GM18520 (cell line): ENCODE data around the gene ZNF771.
A peak's percentile ranks its signal among the peaks of the same experiment; 100 is the strongest.
"Not testable (repeated sequence)": the region's sequence is repeated elsewhere in the genome, so short reads cannot be mapped to it uniquely, and the experiment has no call there.

Experiments used
- ATAC-seq: cut with Tn5 transposase; IDR thresholded peaks from one replicate; pipeline ENCODE4 v1.9.1; 2021; ENCODE audit not compliant: unreplicated experiment

ZNF771 gene

DNA sequence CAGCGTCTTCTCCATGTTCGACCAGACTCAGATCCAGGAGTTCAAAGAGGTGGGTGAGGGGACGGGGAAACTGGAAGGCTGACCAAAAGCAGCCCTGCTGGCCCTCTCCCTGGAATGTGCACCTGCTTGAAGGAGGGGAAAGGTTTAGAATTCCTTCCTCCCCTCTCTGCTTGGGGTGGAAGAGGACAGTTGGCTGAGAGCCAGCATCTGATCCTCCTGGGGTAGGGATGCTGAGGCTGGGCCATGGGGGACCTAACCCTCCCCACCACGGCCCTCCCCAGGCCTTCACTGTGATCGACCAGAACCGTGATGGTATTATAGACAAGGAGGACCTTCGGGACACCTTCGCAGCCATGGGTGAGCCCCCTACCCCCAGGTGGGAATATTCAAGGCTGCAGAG is 31.5 kb upstream of the ZNF771 start:
- no peak for ATAC-seq

DNA sequence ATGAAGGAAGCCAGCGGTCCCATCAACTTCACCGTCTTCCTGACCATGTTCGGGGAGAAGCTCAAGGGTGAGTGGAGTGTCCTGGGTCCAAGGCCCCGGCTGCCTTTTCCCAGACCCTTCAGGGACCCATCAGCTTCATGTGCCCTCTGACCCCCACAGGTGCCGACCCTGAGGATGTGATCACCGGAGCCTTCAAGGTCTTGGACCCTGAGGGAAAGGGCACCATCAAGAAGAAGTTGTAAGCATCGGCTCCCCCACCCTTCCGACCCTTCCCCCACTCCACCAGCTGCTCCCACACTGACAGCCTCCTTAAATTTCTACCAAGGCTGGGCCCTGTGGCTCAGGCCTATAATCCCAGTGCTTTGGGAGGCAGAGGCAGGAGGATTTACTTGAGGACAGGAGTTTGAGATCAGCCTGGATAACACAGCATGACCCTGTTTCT is 30.9 kb upstream of the ZNF771 start:
- no peak for ATAC-seq

DNA sequence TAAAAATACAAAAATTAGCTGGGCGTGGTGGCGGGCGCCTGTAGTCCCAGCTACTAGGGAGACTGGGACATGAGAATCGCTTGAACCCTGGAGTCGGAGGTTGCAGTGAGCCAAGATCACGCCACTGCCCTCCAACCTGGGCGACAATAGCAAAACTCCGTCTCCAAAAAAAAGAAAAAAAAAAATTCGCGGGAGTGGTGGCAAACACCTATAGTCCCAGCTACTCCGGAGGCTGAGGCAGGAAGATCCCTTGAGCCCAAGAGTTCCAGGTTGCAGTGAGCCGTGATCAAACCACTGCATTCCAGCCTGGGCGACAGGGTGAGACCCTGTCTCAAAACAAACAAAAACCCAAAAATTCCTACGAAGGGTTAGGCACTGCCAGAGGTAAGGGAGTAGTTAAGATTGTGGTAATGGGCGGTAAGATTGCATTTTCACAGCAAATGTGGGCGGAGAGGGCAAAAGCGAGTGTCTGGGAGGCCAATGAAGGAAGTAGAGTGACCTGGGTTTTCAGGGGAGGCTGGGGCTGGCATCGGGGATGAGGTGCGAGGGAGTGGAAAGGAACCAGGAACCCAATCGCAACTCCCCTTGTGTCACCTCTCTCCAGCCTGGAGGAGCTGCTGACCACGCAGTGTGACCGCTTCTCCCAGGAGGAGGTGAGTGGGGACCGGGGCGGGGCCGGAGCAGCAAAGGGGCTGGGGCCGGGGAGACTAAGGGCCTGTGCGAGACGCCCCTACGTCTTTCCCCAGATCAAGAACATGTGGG is 30.2 kb upstream of the ZNF771 start:
- no peak for ATAC-seq

DNA sequence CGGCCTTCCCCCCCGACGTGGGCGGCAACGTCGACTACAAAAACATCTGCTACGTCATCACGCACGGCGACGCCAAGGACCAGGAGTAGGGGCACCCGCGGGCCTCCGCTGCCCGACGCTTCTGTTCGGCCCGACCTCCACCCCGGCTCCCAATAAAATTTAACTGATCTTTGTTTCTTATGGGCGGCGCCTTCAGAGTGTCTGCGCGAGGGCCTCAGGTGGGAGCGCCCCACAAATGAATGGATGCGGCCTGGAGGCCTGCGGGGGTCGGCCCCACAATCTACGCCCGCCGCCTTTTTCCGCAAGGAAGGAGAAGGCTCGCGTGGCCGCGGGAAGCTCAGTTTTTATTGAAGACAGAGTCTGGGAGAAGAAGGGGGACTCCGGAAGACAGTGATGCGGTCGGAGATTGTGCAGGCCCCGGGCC is 29.6 kb upstream of the ZNF771 start:
- ATAC-seq = peak; percentile 4

DNA sequence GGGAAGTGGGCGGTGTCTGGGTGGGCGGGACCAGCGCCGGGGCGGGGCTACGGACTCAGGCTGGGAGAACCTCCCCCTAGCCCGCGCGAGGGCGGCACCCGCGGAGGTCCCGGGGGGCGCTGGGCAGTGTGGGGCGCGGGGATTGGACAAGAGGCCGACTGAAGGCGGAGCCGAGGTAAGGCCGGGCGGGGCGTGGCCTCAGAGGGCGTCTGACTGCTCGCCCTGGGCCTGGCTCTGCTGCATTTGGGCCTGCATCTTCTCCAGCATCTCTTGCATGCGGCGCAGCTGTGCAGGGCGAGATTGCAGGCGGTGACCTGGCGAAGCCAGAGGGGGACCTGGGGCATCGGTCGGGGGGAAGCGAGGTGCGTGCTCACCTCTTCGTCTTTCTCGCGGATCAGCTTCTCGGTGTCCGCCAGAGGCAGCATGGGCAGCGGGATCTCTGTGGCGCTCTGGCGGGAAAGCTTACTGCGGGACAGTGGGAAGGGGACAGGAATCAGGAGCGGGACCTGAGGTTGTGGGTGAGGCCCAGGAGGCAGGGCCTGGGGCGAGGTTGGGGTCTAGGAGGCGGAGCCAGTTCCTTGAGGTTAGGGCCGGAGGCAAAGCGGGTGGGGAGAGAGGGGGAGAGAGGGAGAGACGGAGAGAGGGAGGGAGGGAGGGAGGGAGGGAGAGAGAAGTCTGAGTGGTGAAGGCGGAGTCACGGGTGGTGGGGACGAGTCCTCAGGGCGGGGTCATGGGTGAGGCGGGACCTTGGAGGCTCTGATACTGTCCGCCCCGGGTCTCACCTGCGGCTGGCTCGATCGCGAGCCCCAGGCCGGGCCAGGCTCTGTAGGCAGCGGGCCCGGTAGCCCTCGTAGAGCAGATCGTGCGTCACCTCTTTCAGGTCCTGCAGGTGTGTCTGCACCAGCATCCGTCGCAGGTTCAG is 28.9 kb upstream of the ZNF771 start:
- peak; percentile 83 for ATAC-seq

DNA sequence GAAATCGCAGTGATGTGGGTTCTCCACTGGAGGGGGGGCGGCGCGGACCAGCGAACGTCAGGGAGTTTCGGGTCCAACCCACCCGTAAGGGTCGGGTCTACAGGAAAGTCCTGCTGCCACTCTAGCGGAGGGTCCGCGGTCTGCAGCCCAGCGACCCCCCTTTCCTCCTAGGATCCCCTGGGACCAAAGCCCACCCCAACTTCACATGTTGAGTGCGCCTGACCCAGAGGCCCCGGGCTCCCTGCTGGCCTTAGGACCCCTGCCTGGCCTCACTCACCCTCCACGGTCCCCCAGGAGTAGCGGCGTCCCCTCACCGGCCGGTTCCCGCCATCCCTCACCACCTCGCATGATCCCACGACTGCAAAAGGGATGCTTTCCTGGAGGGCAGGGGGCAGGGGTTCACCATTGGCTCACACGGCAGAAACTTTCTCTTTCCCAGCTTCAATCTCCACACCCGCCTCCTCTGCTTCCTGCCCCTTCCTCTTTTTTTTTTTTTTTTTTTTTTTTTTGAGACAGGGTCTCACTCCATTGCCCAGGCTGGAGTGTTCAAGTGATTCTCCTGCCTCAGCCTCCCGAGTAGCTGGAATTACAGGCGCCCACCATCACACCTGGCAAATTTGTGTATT is 28.1 kb upstream of the ZNF771 start:
- ATAC-seq = no peak

DNA sequence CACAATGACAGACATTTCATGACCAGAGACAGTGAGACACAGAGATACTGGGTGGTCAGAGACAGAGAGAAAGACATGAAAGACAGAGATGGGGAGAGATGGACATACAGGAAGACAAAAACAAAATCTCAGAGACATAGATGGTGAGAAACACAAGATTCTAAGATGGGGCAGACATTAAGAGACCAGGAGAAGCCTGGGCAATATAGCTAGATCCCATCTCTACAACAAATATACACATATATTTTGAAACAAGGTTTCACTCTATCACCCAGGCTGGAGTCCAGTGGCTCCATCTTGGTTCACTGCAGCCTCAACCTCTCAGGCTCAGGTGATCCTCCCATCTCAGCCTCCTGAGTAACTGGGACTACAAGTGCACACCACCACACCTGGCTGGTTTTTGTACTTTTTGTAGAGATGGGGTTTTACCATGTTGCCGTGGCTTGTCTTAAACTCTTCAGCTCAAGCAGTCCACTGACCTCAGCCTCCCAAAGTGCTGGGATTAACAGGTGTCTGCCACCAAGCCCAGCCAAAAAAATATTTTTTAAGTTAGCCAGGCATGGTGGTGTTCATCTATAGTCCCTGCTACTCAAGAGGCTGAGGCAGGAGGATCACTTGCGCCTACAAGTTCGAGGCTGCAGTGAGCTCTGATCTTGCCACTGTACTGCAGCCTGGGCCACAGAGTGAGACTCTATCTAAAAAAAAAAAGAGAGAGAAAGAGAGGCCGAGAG is 27.2 kb upstream of the ZNF771 start:
- ATAC-seq = no peak

DNA sequence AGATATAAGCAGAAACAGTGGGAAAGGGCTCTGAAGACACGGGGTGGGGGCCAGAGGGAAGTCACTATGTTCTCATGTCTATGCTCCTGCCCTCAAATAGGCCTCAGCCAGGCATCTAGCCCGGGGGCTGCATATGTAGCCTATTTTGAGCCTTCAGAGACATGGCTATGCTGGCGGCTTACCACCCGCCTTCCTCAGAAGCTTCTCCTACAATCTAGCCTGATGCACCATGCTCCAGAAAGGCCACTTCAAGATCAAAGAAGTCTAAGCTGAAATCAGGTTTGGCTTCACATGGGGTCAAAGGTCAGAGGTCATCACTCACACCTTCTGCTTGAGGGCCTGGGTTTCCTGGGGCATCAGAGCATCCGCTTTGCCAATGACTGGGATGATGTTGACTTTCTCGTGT is 26.6 kb upstream of the ZNF771 start:
- ATAC-seq = no peak

DNA sequence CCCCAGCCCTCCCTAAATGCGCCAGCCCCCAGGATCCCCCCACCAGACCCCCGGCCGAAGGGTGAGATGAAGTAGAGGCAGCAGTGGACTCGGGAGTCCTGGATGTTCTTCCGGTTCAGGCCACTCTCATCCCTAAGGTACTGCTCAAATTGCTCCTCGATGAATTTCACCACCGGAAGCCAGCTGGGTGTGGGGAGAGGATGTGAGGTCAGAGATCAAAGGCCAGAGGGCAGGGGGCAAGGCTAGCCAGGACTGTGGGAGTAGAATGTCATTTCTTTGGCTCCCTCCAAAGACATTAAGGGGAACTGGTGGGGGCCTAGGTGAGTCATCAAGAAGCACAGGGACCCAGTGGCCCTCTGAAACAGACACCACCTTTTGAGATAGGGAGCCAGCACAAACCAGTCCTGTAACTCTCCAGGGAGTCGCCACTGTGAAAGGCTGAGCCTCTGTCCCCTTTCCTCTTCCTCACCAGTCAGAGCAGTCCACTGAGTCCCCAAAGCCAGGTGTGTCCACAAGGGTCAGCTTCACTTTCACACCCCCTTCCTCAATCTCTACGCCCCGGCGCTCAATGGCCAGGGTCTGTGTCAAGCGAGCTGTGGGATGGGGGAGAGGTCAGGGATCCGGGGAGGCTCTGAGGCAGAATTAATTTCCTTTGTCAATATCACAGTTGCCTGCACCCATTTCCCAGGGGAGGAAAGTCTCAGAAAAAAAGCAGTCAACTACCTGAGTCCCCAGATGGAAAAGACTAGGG is 25.9 kb upstream of the ZNF771 start:
- ATAC-seq = no peak

DNA sequence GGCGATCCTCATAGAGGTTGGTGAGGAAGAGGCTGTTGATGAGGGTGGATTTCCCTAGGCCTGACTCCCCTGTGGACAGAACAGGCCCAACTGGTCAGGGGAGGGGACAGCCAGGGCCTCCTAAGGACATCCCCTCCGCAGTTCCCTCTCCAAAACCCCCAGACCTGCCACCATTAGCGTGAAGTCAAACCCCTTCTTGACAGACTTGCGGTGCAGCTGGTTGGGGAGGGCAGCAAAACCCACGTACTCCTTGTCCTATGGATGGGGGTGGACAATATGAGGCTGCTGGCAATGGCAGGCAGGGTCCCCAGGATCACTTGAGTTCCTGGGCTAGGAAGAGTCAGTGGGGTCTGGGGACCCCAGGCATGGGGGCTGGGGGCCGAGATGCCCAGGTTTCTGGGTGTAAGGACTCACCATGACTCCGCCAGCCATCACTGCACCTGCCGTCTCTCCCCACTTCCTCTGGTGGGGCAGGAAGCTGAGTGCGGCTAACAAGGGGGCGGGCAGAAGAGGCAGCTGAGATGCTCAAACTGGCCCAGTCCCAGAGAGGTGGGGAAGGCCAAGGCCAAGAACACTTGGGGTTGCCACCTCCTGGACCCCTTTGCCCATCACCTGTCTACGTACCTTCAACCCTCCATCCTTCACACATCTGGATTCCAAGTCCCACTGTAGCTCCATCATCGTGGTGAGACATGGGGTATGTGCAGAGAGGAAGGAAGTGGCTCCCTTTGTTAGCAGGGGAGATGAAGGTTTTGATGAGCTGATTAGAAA is 25.1 kb upstream of the ZNF771 start, which contains the start of gene SEPTIN1:
Gene SEPTIN1, minus strand, starts transcription at position 451 of the 771 bp plus-strand sequence. Its CDS starts 19 bp downstream, at position 432.
- ATAC-seq = no peak

DNA sequence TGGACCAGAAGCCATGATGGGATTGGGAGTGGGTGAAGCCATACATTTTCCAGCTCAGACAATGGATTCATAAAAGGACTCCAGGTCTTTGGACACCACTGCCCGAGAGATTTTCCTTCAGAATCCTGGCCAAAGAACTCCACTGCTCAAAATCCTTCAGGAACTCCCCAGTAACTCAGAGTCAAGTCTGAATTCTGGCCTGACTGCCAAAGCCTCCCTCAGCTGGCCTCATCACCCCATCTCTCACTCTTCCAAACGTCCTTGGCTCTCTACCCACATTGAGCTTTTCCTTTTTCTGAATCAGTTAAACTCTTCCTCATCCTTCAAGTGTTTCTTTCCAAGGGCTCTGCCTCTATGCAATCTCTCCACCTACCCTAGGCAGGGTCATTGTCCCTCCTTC is 23.9 kb upstream of the ZNF771 start:
- ATAC-seq = no peak

DNA sequence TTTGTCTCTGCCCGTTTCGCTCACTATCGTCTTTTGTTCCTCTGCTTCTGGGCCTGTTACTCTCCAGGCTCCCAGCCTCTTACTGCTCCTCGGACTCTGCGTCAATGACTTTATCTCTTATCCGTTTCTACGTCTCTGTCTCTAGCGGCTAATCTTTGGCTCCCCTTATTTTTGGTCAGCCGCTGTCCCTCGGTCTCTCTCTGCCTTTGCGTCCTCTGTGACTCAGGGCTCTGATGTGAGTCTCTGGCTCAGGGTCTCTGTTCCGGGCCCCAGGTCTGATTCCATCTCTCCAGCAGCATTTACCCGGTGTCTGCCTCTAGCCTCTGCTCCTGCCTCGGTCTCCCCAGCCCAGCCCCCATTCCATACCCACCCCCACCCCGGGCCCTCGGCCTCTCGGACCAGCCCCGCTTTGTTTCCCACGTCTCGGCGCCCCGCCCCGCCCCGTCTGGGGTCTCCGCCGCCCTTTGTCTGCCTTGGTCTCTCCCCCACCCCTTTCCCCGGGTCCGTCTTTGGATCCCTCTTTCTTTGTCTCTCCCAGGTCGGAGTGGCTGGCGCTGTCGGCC is 12.7 kb upstream of the ZNF771 start:
- ATAC-seq = no peak

DNA sequence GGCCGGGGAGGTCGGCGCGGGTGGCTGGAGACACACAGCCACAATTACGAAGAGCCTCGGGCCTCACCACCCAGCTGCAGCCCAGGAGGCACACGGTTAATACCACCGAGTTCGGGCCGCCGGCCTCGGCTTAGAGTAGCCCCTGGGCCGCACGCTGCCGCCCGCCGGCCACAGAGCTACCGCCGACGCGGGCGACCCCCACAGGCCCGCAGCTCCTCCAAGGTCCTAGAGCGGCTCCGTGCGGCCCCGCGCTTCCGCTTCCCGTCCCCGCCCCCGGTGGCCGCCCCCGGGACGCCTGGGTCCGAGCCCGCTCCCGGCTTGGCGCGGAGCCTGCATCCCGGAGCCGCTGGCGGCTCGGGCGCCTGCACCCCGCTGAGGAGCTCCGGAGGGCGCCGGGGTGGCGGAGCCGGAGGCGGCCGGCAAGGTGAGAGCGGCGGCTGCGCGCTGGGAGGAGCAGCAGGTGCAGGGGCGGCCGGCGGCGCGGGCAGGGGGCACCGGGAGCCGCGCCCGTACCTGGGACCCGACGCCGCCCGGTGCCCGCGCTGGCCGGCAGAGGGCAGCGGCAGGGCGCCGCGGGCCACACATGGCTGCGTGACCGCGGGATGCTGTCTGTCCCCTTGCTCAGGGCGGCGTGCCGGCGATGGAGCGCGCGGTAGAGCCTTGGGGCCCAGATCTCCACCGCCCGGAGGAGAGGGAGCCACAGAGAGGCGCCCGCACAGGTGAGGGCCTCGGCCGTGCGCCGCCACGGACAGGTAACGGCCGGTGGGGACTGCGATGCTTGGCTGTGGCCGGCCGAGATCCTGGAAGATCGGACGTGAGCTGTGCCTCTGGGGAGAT is 12.0 kb upstream of the ZNF771 start, which contains the start of gene ZNF48:
Gene ZNF48, plus strand, starts transcription at position 266 of the 837 bp plus-strand sequence. Its CDS starts 375 bp downstream, at position 641.
- ATAC-seq = peak; percentile 54

DNA sequence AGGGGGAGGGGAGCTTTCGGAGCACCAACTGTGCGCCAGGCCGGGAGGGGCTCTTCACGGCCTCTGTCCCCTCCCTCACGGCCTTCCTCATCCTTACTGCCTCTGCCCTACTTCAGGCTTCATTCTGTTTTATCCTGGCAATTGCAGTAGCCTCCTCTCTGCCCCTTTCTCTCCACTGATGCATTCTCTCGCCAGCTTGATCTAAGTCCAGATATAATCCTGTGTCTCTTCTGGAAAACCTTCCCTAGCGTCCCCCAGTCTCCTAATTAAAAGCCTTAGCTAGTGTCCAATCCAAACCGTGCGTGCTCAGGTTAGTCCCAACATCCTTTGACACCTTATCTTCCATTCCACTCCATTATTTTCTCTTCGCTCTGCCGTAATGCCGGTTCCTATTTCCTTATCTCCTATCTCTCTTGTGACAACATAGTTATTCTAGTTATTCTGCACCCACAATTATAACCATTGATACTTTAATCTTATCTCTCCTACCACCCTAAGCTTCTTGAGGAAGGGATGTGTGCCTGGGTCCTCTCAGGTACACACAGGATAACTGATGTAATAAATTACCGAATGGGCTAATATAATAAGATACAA is 11.3 kb upstream of the ZNF771 start:
- no peak for ATAC-seq

DNA sequence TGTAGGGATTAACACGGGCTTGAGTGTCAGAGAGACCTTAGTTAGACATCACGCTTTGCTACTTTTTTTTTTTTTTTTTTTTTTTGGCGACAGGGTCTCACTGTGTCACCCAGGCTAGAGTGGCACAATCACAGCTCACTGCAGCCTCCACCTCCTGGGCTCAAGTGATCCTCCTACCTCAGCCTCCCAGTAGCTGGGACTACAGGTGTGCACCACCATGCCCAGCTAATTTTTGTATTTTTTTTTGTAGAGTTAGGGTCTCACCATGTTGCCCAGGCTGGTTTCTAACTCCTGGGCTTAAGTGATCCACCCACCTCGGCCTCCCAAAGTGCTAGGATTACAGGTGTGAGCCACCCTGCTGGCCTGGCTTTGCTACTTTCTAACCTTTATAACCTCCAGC is 10.8 kb upstream of the ZNF771 start:
- not testable (repeated sequence) for ATAC-seq

DNA sequence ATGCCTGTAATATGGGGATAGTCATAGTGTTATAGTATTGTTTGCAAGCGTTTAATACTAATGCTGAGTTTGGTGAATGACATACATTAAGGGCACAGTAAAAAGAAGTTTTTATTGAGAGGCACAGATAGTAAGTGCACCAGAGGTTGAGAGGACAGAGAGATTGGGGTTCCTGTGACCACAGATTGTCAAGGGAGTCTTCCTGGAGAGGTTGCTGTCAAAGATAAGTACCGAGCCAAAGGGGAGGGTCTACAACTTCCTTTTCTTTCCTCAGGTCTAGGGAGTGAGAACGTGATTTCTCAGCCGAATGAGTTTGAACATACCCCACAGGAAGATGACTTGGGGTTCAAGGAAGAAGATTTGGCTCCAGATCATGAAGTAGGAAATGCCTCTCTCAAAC is 10.3 kb upstream of the ZNF771 start:
- no peak for ATAC-seq

DNA sequence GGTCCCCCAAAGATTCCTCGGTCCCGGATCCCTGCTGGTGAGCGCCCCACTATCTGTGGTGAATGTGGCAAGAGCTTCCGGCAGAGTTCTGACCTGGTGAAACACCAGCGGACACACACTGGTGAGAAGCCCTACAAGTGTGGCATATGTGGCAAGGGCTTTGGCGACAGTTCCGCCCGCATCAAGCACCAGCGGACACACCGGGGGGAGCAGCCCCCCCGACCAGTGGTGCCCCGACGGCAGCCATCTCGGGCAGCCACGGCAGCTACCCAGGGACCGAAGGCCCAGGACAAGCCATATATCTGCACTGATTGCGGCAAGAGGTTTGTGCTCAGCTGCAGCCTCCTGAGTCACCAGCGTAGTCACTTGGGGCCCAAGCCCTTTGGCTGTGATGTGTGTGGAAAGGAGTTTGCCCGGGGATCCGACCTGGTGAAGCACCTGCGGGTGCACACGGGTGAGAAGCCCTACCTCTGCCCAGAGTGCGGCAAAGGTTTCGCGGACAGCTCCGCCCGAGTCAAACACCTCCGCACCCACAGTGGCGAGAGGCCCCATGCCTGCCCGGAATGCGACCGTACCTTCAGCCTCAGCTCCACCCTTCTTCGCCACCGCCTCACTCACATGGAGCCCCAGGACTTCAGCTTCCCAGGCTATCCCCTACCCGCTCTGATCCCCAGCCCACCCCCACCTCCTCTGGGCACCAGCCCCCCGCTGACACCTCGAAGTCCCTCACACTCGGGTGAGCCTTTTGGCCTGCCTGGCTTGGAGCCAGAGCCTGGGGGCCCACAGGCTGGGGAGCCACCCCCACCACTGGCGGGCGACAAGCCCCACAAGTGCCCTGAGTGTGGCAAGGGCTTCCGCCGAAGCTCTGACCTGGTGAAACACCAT is 9.4 kb upstream of the ZNF771 start:
- ATAC-seq = no peak
